DMS79 (cell line): Measurements from ENCODE around the gene GADD45B.
"Not testable (repeated sequence)": the region's sequence is repeated elsewhere in the genome, so short reads cannot be mapped to it uniquely, and the experiment has no call there.

Experiments used
- DNase-seq: peaks from one replicate; lab custom pipeline; 2025; lab: John Stamatoyannopoulos, UW

Gene GADD45B

GRCh38 chr19:2444251-2445002 is 31.5 kb upstream of the GADD45B start:
- DNase-seq, result no peak

- DNase-seq, result no peak
These were observed 29.5 kb upstream of the GADD45B start for GRCh38 chr19:2446381-2446780.

GRCh38 chr19:2449019-2449418 is 26.9 kb upstream of the GADD45B start:
- DNase-seq, result no peak

- DNase-seq, result no peak
These were observed 24.8 kb upstream of the GADD45B start for GRCh38 chr19:2451138-2451537.

GRCh38 chr19:2451741-2452140 is 24.2 kb upstream of the GADD45B start:
- no peak for DNase-seq

GRCh38 chr19:2453431-2454025 is 22.4 kb upstream of the GADD45B start:
- no peak for DNase-seq

- DNase-seq, result no peak
These were observed 21.5 kb upstream of the GADD45B start for GRCh38 chr19:2454199-2454961.

GRCh38 chr19:2454962-2455850 is 20.7 kb upstream of the GADD45B start:
- no peak for DNase-seq

- DNase-seq, result no peak
These were observed 19.9 kb upstream of the GADD45B start for GRCh38 chr19:2455851-2456570.

- no peak for DNase-seq
These were observed 18.4 kb upstream of the GADD45B start for GRCh38 chr19:2457394-2458037.

- DNase-seq, result no peak
These were observed 17.9 kb upstream of the GADD45B start for GRCh38 chr19:2458054-2458453.

GRCh38 chr19:2458776-2459175 is 17.2 kb upstream of the GADD45B start:
- DNase-seq, result not testable (repeated sequence)

GRCh38 chr19:2460245-2460644 is 15.7 kb upstream of the GADD45B start:
- DNase-seq, result no peak

- peak; percentile 48 for DNase-seq
These were observed 13.9 kb upstream of the GADD45B start for GRCh38 chr19:2461751-2462634.

GRCh38 chr19:2462635-2463421 is 13.1 kb upstream of the GADD45B start:
- peak; percentile 58 for DNase-seq

- DNase-seq, result not testable (repeated sequence)
These were observed 12.2 kb upstream of the GADD45B start for GRCh38 chr19:2463694-2464093.

GRCh38 chr19:2464389-2464788 is 11.5 kb upstream of the GADD45B start:
- DNase-seq, result no peak

- no peak for DNase-seq
These were observed 7.3 kb upstream of the GADD45B start for GRCh38 chr19:2468596-2468995.
